K562 (cell line): ENCODE measurements around the gene ROR2.

Source experiments
- CTCF ChIP-seq, 3 experiments: IDR thresholded peaks in 2 of 3; conservative IDR thresholded peaks in 1 of 3; 2 replicates each; pipeline ENCODE4 v1.5.1; 2011 to 2012; ENCODE audit warnings: low read length in 3 of 3, mild to moderate bottlenecking in 3 of 3, control low read depth in 2 of 3, improper control_type of control experiment in 1 of 3, inconsistent platforms in 1 of 3, low read depth in 1 of 3, mixed read lengths in 1 of 3, moderate library complexity in 1 of 3; ENCODE audit not compliant: insufficient read depth in 2 of 3
- ELF1 ChIP-seq: fragments of 200-800 bp; sonication (Bioruptor generic); IDR thresholded peaks from 2 replicates; pipeline ENCODE4 v1.6.1; 2016; ENCODE audit warnings: missing genetic modification characterization, missing compliant biosample characterization
- JUND ChIP-seq, 2 experiments: IDR thresholded peaks; 2 replicates in 1 of 2; 3 replicates in 1 of 2; pipeline ENCODE4 v1.6.1; 2011; ENCODE audit warnings: borderline replicate concordance in 2 of 2, low read depth in 2 of 2, low read length in 2 of 2, improper control_type of control experiment in 1 of 2, missing biosample characterization in 1 of 2, missing genetic modification characterization in 1 of 2, missing genetic modification reagents in 1 of 2
- NELFE ChIP-seq: IDR thresholded peaks from 2 replicates; pipeline ENCODE4 v1.6.1; 2011; ENCODE audit warnings: mild to moderate bottlenecking; ENCODE audit not compliant: insufficient read depth, insufficient read length
- POLR2AphosphoS5 ChIP-seq: IDR thresholded peaks from 2 replicates; pipeline ENCODE4 v1.6.1; 2011; ENCODE audit warnings: mild to moderate bottlenecking, low read depth, low read length, moderate library complexity; ENCODE audit not compliant: control insufficient read depth, insufficient read depth
- PURB ChIP-seq: sonication (generic); formaldehyde crosslinking; IDR thresholded peaks from 2 replicates; pipeline ENCODE4 v1.9.0; 2021; ENCODE audit warnings: low read depth, mild to moderate bottlenecking, missing genetic modification reagents
- SMARCA5 ChIP-seq: fragments of 450-650 bp; IDR thresholded peaks from 2 replicates; pipeline ENCODE4 v1.6.1; 2016
- TAF7 ChIP-seq: fragments of 450-650 bp; IDR thresholded peaks from 2 replicates; pipeline ENCODE4 v1.6.1; 2016; ENCODE audit warnings: missing genetic modification characterization, missing compliant biosample characterization
- ZKSCAN3 ChIP-seq: fragments of 250-450 bp; sonication (Bioruptor Pico); IDR thresholded peaks from 2 replicates; pipeline ENCODE4 v1.4.0; 2020
- ZNF780A ChIP-seq: fragments of 250-450 bp; sonication (Bioruptor Pico); IDR thresholded peaks from 2 replicates; pipeline ENCODE4 v1.5.0; 2021; ENCODE audit warnings: mild to moderate bottlenecking
- TF ChIP-seq, protein P1 (sequence below): fragments of 450-650 bp; formaldehyde crosslinking; IDR thresholded peaks from 2 replicates; pipeline ENCODE4 v1.4.0; 2022; ENCODE audit warnings: missing genetic modification characterization
- TF ChIP-seq, protein P2 (sequence below): sonication (generic); formaldehyde crosslinking; IDR thresholded peaks from 2 replicates; pipeline ENCODE4 v1.8.1; 2022; ENCODE audit warnings: missing genetic modification reagents
- TF ChIP-seq, protein P3 (sequence below): sonication (generic); formaldehyde crosslinking; IDR thresholded peaks from 2 replicates; pipeline ENCODE4 v1.8.0; 2022; ENCODE audit warnings: mild to moderate bottlenecking, missing genetic modification reagents, borderline replicate concordance

GRCh38 chr9:91972711-91973110, 22.7 kb upstream of the ROR2 start:
- TF ChIP-seq CTCF (IDR thresholded peaks at IDR 0.05 in 2 of 3, conservative IDR thresholded peaks at IDR 0.05 in 1 of 3; ENCODE audit: insufficient read depth in 2 of 3, low read depth in 1 of 3, low read length in 3 of 3) (no peak), POLR2AphosphoS5 (no peak), JUND (IDR thresholded peaks at IDR 0.05; ENCODE audit: borderline replicate concordance, low read depth, low read length) (no peak), JUND (tag; IDR thresholded peaks at IDR 0.05; ENCODE audit: borderline replicate concordance, low read depth, low read length) (no peak), ELF1 (no peak), TAF7 (no peak), PURB (CRISPR knock-in tag) (no peak), ZNF780A (CRISPR knock-in tag) (no peak), SMARCA5 (no peak), NELFE (no peak), ZKSCAN3 (CRISPR knock-in tag) (no peak)
- TF ChIP-seq, protein P1, sequence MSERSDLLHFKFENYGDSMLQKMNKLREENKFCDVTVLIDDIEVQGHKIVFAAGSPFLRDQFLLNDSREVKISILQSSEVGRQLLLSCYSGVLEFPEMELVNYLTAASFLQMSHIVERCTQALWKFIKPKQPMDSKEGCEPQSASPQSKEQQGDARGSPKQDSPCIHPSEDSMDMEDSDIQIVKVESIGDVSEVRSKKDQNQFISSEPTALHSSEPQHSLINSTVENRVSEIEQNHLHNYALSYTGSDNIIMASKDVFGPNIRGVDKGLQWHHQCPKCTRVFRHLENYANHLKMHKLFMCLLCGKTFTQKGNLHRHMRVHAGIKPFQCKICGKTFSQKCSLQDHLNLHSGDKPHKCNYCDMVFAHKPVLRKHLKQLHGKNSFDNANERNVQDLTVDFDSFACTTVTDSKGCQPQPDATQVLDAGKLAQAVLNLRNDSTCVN (CRISPR knock-in tag): no peak
- TF ChIP-seq, protein P2, sequence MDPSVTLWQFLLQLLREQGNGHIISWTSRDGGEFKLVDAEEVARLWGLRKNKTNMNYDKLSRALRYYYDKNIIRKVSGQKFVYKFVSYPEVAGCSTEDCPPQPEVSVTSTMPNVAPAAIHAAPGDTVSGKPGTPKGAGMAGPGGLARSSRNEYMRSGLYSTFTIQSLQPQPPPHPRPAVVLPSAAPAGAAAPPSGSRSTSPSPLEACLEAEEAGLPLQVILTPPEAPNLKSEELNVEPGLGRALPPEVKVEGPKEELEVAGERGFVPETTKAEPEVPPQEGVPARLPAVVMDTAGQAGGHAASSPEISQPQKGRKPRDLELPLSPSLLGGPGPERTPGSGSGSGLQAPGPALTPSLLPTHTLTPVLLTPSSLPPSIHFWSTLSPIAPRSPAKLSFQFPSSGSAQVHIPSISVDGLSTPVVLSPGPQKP (CRISPR knock-in tag): no peak
- TF ChIP-seq, protein P3, sequence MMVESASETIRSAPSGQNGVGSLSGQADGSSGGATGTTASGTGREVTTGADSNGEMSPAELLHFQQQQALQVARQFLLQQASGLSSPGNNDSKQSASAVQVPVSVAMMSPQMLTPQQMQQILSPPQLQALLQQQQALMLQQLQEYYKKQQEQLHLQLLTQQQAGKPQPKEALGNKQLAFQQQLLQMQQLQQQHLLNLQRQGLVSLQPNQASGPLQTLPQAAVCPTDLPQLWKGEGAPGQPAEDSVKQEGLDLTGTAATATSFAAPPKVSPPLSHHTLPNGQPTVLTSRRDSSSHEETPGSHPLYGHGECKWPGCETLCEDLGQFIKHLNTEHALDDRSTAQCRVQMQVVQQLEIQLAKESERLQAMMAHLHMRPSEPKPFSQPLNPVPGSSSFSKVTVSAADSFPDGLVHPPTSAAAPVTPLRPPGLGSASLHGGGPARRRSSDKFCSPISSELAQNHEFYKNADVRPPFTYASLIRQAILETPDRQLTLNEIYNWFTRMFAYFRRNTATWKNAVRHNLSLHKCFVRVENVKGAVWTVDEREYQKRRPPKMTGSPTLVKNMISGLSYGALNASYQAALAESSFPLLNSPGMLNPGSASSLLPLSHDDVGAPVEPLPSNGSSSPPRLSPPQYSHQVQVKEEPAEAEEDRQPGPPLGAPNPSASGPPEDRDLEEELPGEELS: no peak
